Loucy (cell line): ENCODE results near the gene PALD1.

ENCODE experiments used
- H2AFZ ChIP-seq: fragments of 200-600 bp; sonication (generic); 2 replicates; pipeline ENCODE4 v1.6.0; 2016; ENCODE audit warnings: antibody characterized with exemption, mild to moderate bottlenecking, low read length, moderate library complexity
- H3F3A ChIP-seq: fragments of 200-600 bp; 2 replicates; pipeline ENCODE4 v1.6.0; 2016; ENCODE audit warnings: antibody characterized with exemption, low read depth, mild to moderate bottlenecking
- H3K27me3 ChIP-seq: fragments of 200-600 bp; sonication (generic); 2 replicates; pipeline ENCODE4 v1.6.1; 2014; ENCODE audit warnings: low read length, mild to moderate bottlenecking; ENCODE audit not compliant: insufficient read depth, poor library complexity, severe bottlenecking
- H3K36me3 ChIP-seq: fragments of 200-600 bp; sonication (generic); 2 replicates; pipeline ENCODE4 v1.6.1; 2016; ENCODE audit warnings: low read length; ENCODE audit not compliant: insufficient read depth
- H3K4me1 ChIP-seq: fragments of 200-600 bp; sonication (generic); 2 replicates; pipeline ENCODE4 v1.5.1; 2014; ENCODE audit warnings: low read length, mild to moderate bottlenecking; ENCODE audit not compliant: insufficient read depth, poor library complexity, severe bottlenecking
- H3K4me2 ChIP-seq: fragments of 200-600 bp; sonication (generic); 2 replicates; pipeline ENCODE4 v1.6.0; 2014; ENCODE audit warnings: antibody characterized with exemption, low read length, low read depth, mild to moderate bottlenecking; ENCODE audit not compliant: poor library complexity, severe bottlenecking
- H3K4me3 ChIP-seq: fragments of 200-600 bp; sonication (generic); 2 replicates; pipeline ENCODE4 v1.5.1; 2014; ENCODE audit warnings: low read length, mild to moderate bottlenecking, mixed read lengths; ENCODE audit not compliant: poor library complexity, severe bottlenecking
- H3K79me2 ChIP-seq: fragments of 200-600 bp; sonication (generic); 2 replicates; pipeline ENCODE4 v1.6.1; 2014; ENCODE audit warnings: low read length; ENCODE audit not compliant: insufficient read depth
- H3K9ac ChIP-seq: fragments of 200-600 bp; sonication (generic); 2 replicates; pipeline ENCODE4 v1.6.0; 2014; ENCODE audit warnings: mild to moderate bottlenecking, low read depth, low read length, moderate library complexity; ENCODE audit not compliant: poor library complexity, severe bottlenecking
- H3K9me2 ChIP-seq: fragments of 200-600 bp; sonication (generic); replicated peaks from 2 replicates; pipeline ENCODE4 v1.6.1; 2016; ENCODE audit warnings: low read depth, low read length, mixed read lengths
- H3K9me3 ChIP-seq: fragments of 200-600 bp; sonication (generic); 2 replicates; pipeline ENCODE4 v1.6.1; 2014; ENCODE audit warnings: mild to moderate bottlenecking, antibody characterized with exemption, low read length, low read depth; ENCODE audit not compliant: insufficient read depth
- H4K20me1 ChIP-seq: fragments of 200-600 bp; sonication (generic); 2 replicates; pipeline ENCODE4 v1.6.0; 2014; ENCODE audit warnings: antibody characterized with exemption, low read length, mild to moderate bottlenecking; ENCODE audit not compliant: insufficient read depth, poor library complexity, severe bottlenecking
- EZH2phosphoT487 ChIP-seq: fragments of 200-600 bp; IDR thresholded peaks from 2 replicates; pipeline ENCODE4 v1.6.1; 2018; ENCODE audit warnings: antibody characterized with exemption, mild to moderate bottlenecking, moderate library complexity, borderline replicate concordance
- TF ChIP-seq, protein P1 (sequence below): fragments of 200-600 bp; sonication (generic); conservative IDR thresholded peaks from 2 replicates; pipeline ENCODE4 v1.5.1; 2014; ENCODE audit warnings: mild to moderate bottlenecking, antibody characterized with exemption, low read length

Gene PALD1

DNA sequence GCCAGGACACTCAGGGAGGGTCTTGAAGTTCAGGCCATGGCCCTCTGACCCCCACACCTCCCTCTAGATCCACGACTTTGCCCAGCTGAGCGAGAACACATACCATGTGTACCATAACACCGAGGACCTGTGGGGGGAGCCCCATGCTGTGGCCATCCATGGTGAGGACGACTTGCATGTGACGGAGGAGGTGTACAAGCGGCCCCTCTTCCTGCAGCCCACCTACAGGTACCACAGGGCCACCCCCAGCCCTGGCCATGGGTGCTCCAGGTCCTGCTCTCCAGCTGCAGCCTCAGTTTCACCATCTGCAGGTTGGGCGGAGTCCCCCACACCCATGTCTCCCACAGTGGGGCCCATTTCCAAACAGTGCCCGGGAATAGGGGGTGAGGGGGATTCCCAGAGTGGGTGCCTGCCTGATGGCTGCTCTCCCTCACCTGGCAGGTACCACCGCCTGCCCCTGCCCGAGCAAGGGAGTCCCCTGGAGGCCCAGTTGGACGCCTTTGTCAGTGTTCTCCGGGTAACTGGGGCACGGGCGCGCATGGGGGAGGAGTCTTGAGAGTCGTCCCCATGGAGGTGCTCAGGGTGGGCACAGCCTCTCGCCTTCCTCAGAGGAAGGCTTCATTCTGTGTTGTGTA is 54.1 kb downstream of the PALD1 start:
- Histone ChIP-seq H3K4me1 (no peaks in the 10 kb centered on the region), H3K36me3 (no peaks in the 10 kb centered on the region), H3K9ac (no peak overlapping the region), H3K79me2 (no peaks in the 10 kb centered on the region), H4K20me1 (no peaks in the 10 kb centered on the region), H2AFZ (no peak overlapping the region), H3K4me2 (no peak overlapping the region), H3K27me3 (no peaks in the 10 kb centered on the region), H3F3A (no peaks in the 10 kb centered on the region), H3K9me3 (no peaks in the 10 kb centered on the region), H3K4me3 (no peak overlapping the region), H3K9me2 (no peaks in the 10 kb centered on the region)
- TF ChIP-seq, protein P1, sequence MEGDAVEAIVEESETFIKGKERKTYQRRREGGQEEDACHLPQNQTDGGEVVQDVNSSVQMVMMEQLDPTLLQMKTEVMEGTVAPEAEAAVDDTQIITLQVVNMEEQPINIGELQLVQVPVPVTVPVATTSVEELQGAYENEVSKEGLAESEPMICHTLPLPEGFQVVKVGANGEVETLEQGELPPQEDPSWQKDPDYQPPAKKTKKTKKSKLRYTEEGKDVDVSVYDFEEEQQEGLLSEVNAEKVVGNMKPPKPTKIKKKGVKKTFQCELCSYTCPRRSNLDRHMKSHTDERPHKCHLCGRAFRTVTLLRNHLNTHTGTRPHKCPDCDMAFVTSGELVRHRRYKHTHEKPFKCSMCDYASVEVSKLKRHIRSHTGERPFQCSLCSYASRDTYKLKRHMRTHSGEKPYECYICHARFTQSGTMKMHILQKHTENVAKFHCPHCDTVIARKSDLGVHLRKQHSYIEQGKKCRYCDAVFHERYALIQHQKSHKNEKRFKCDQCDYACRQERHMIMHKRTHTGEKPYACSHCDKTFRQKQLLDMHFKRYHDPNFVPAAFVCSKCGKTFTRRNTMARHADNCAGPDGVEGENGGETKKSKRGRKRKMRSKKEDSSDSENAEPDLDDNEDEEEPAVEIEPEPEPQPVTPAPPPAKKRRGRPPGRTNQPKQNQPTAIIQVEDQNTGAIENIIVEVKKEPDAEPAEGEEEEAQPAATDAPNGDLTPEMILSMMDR, result no peak
- no peak for TF ChIP-seq EZH2phosphoT487

DNA sequence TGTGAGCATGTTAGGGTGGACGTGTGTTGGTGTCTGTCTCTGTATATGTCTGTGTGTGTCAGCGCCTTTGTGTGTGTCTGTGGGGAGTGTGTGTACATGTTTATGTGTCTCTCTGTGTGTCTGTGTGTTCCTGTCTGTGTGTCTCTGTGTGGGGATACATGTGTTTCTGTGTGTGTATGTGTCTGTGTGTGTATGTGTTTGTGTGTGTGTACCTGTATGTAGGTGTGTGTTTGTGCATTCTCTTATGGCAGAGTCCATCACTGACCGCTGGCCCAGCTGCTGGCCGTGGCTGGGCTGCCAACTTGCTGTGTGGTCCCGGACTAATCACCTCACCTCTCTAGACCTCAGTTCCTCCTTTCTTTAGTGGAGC is 54.6 kb downstream of the PALD1 start:
- no peaks in the 10 kb centered on the region for H3F3A ChIP-seq

DNA sequence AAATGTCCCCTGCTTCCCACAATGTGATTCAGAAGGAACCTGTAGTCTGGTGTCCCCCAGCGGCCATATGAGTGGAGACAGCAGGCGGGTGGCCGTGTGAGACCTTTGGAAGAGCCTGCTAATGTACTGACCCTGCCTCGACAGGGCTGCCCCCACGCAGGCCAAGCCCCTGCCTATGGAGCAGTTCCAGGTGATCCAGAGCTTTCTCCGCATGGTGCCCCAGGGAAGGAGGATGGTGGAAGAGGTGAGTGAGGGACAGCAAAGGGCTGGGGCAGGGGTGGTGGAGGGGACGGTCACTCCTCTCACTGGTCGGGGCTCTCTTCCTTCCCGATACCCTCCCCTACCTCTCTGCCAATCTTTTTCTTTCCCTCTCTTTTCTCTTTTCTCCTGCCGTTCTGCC is 55.7 kb downstream of the PALD1 start:
- Histone ChIP-seq H3K27me3 (no peaks in the 10 kb centered on the region), H3F3A (no peaks in the 10 kb centered on the region), H3K9me2 (no peaks in the 10 kb centered on the region), H2AFZ (no peak overlapping the region), H3K4me1 (no peaks in the 10 kb centered on the region), H3K9me3 (no peaks in the 10 kb centered on the region), H4K20me1 (no peaks in the 10 kb centered on the region), H3K4me3 (no peak overlapping the region), H3K4me2 (no peak overlapping the region), H3K79me2 (no peaks in the 10 kb centered on the region), H3K36me3 (no peaks in the 10 kb centered on the region), H3K9ac (no peak overlapping the region)
- TF ChIP-seq, protein P1, result no peak
- no peak for TF ChIP-seq EZH2phosphoT487

More for the DNA sequence above, 54.6 kb downstream of the PALD1 start:
- no peaks in the 10 kb centered on the region for H3K4me1 ChIP-seq
- TF ChIP-seq, protein P1, result no peak
- TF ChIP-seq EZH2phosphoT487, result no peak
- H3K9ac ChIP-seq, result no peak overlapping the region
- H2AFZ ChIP-seq, result no peak overlapping the region
- H4K20me1 ChIP-seq, result no peaks in the 10 kb centered on the region
- no peaks in the 10 kb centered on the region for H3K9me2 ChIP-seq
- H3K27me3 ChIP-seq, result no peaks in the 10 kb centered on the region
- H3K36me3 ChIP-seq, result no peaks in the 10 kb centered on the region
- H3K4me2 ChIP-seq, result no peak overlapping the region
- no peak overlapping the region for H3K4me3 ChIP-seq
- no peaks in the 10 kb centered on the region for H3K79me2 ChIP-seq
- no peaks in the 10 kb centered on the region for H3K9me3 ChIP-seq
